OCI-LY1 (cell line): ENCODE results near the gene DDR1.

Source experiments
- H2AFZ ChIP-seq: fragments of 200-600 bp; sonication (generic), shearing (Covaris generic); 2 replicates; pipeline ENCODE4 v1.6.0; 2014; ENCODE audit warnings: antibody characterized with exemption, mild to moderate bottlenecking, low read length
- H3F3A ChIP-seq: fragments of 200-600 bp; sonication (generic), shearing (Covaris generic); 2 replicates; pipeline ENCODE4 v1.6.0; 2014; ENCODE audit warnings: mild to moderate bottlenecking, antibody characterized with exemption, low read length, moderate library complexity; ENCODE audit not compliant: insufficient read depth
- H3K27ac ChIP-seq: fragments of 200-600 bp; sonication (generic); 2 replicates; pipeline ENCODE4 v1.5.1; 2014; ENCODE audit warnings: low read length, mixed run types, mild to moderate bottlenecking, low read depth; ENCODE audit not compliant: poor library complexity, severe bottlenecking
- H3K27me3 ChIP-seq: fragments of 200-600 bp; sonication (generic); 2 replicates; pipeline ENCODE4 v1.6.0; 2014; ENCODE audit warnings: antibody characterized with exemption, mild to moderate bottlenecking, low read length, moderate library complexity; ENCODE audit not compliant: insufficient read depth
- H3K36me3 ChIP-seq: fragments of 200-600 bp; sonication (generic); 2 replicates; pipeline ENCODE4 v1.6.1; 2014; ENCODE audit warnings: mild to moderate bottlenecking, antibody characterized with exemption, low read length, moderate library complexity, mixed read lengths; ENCODE audit not compliant: insufficient read depth
- H3K4me1 ChIP-seq: fragments of 200-600 bp; sonication (generic); 2 replicates; pipeline ENCODE4 v1.5.1; 2014; ENCODE audit warnings: mild to moderate bottlenecking, low read length, moderate library complexity; ENCODE audit not compliant: insufficient read depth, severe bottlenecking
- H3K4me2 ChIP-seq: fragments of 200-600 bp; sonication (generic), shearing (Covaris generic); 2 replicates; pipeline ENCODE4 v1.6.1; 2014; ENCODE audit warnings: low read length
- H3K4me3 ChIP-seq: fragments of 200-600 bp; sonication (generic); 2 replicates; pipeline ENCODE4 v1.5.1; 2014; ENCODE audit warnings: low read length, low read depth, mild to moderate bottlenecking, mixed read lengths; ENCODE audit not compliant: poor library complexity, severe bottlenecking
- H3K79me2 ChIP-seq: fragments of 200-600 bp; shearing (Covaris generic); 2 replicates; pipeline ENCODE4 v1.6.1; 2016; ENCODE audit warnings: mixed run types, low read length, mixed read lengths; ENCODE audit not compliant: insufficient read depth
- H3K9ac ChIP-seq: fragments of 200-600 bp; sonication (generic), shearing (Covaris generic); 2 replicates; pipeline ENCODE4 v1.6.1; 2014; ENCODE audit warnings: mild to moderate bottlenecking, low read length, mixed read lengths
- H3K9me2 ChIP-seq: fragments of 200-600 bp; sonication (generic), shearing (Covaris generic); 2 replicates; pipeline ENCODE4 v1.6.1; 2014; ENCODE audit warnings: low read depth, mild to moderate bottlenecking, low read length, mixed read lengths
- H3K9me3 ChIP-seq: fragments of 200-600 bp; shearing (Covaris generic); 2 replicates; pipeline ENCODE4 v1.6.1; 2014; ENCODE audit warnings: low read length, mixed read lengths
- H4K20me1 ChIP-seq: fragments of 200-600 bp; sonication (generic), shearing (Covaris generic); 2 replicates; pipeline ENCODE4 v1.6.0; 2016; ENCODE audit warnings: mild to moderate bottlenecking, low read length; ENCODE audit not compliant: insufficient read depth
- CTCF ChIP-seq: fragments of 200-600 bp; sonication (generic), shearing (Covaris generic); IDR thresholded peaks from 2 replicates; pipeline ENCODE4 v1.5.1; 2017; ENCODE audit warnings: mild to moderate bottlenecking, antibody characterized with exemption, low read length, moderate library complexity, mixed read lengths
- EZH2 ChIP-seq: fragments of 200-600 bp; sonication (generic), shearing (Covaris generic); IDR thresholded peaks from 2 replicates; pipeline ENCODE4 v1.8.0; 2017; ENCODE audit warnings: borderline replicate concordance, mixed run types, mild to moderate bottlenecking, antibody characterized with exemption, low read length, moderate library complexity, mixed read lengths

Gene DDR1

GRCh38 chr6:30880698-30881252 lies 3.5 kb upstream of the DDR1 start:
- no peak overlapping the region for H3K4me3 ChIP-seq
- no peak overlapping the region for H3K27ac ChIP-seq
- no peak for TF ChIP-seq EZH2
- TF ChIP-seq CTCF, result no peak
- no peak overlapping the region for H3K9ac ChIP-seq
- H3F3A ChIP-seq, result no peaks in the 10 kb centered on the region
- H3K9me2 ChIP-seq, result no peaks in the 10 kb centered on the region
- H4K20me1 ChIP-seq, result no peaks in the 10 kb centered on the region
- H3K27me3 ChIP-seq, result no peaks in the 10 kb centered on the region
- H3K4me1 ChIP-seq, result peaks cover 49% of the 10 kb centered on the region
- no peaks in the 10 kb centered on the region for H3K9me3 ChIP-seq
- H3K79me2 ChIP-seq, result no peaks in the 10 kb centered on the region
- no peak overlapping the region for H2AFZ ChIP-seq
- H3K36me3 ChIP-seq, result no peaks in the 10 kb centered on the region
- no peak overlapping the region for H3K4me2 ChIP-seq

- no peaks in the 10 kb centered on the region for H3K36me3 ChIP-seq
- H3K9me3 ChIP-seq, result no peaks in the 10 kb centered on the region
- no peaks in the 10 kb centered on the region for H3K27me3 ChIP-seq
- no peaks in the 10 kb centered on the region for H3F3A ChIP-seq
- H4K20me1 ChIP-seq, result no peaks in the 10 kb centered on the region
- H3K9me2 ChIP-seq, result no peaks in the 10 kb centered on the region
- H3K4me3 ChIP-seq, result no peak overlapping the region
- TF ChIP-seq EZH2 (no peak), CTCF (no peak)
- H3K79me2 ChIP-seq, result no peaks in the 10 kb centered on the region
- no peak overlapping the region for H3K27ac ChIP-seq
- no peak overlapping the region for H2AFZ ChIP-seq
- H3K4me1 ChIP-seq, result peaks cover 49% of the 10 kb centered on the region
- H3K9ac ChIP-seq, result no peak overlapping the region
- no peak overlapping the region; the same call in 1 of the 2 replicates for H3K4me2 ChIP-seq
These were observed 2.7 kb upstream of the DDR1 start for GRCh38 chr6:30881392-30882203.

GRCh38 chr6:30882204-30882758 lies 2.0 kb upstream of the DDR1 start:
- Histone ChIP-seq H2AFZ (no peak overlapping the region), H3K9ac (no peak overlapping the region), H3K27me3 (no peaks in the 10 kb centered on the region), H3K36me3 (no peaks in the 10 kb centered on the region), H3K79me2 (no peaks in the 10 kb centered on the region), H3K4me1 (peaks cover 49% of the 10 kb centered on the region), H3F3A (no peaks in the 10 kb centered on the region), H3K4me2 (no peak overlapping the region; the same call in 1 of the 2 replicates), H4K20me1 (no peaks in the 10 kb centered on the region), H3K9me2 (no peaks in the 10 kb centered on the region), H3K27ac (no peak overlapping the region), H3K4me3 (no peak overlapping the region), H3K9me3 (no peaks in the 10 kb centered on the region)
- TF ChIP-seq CTCF (no peak), EZH2 (no peak)
